NB4 (cell line): ENCODE results near the gene CARF.

ENCODE experiments used
- MYC ChIP-seq: IDR thresholded peaks from 2 replicates; pipeline ENCODE4 v1.6.1; 2011; ENCODE audit warnings: low read depth, low read length
- POLR2A ChIP-seq: IDR thresholded peaks from 2 replicates; pipeline ENCODE4 v1.6.1; 2011; ENCODE audit warnings: mild to moderate bottlenecking; ENCODE audit not compliant: insufficient read length; ENCODE audit errors: extremely low read depth
- TF ChIP-seq, protein P1 (sequence below): IDR thresholded peaks from one replicate; pipeline ENCODE4 v1.5.1; 2012; ENCODE audit warnings: low read depth, low read length
- TF ChIP-seq, protein P2 (sequence below): IDR thresholded peaks from 2 replicates; pipeline ENCODE4 v1.6.1; 2011; ENCODE audit warnings: low read depth, low read length

DNA sequence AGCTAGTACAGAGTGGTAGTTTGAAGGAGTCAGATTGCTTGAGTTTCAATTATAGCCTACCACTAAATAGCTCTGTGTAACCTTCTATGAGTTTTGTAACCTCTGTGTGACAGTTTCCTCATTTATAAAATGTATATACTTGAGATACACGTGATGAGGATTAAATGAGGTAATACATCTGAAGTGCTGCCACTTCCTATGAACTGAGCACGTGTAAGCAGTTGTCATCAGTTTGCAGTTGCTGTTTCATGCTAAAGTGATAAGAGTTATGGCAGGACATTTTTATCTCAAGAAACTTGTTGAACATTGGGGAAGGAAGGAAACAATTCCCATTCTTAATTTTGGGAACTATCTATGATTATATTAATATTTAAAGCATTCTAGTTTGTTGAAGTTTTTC is 38.5 kb downstream of the CARF start:
- TF ChIP-seq, protein P1, sequence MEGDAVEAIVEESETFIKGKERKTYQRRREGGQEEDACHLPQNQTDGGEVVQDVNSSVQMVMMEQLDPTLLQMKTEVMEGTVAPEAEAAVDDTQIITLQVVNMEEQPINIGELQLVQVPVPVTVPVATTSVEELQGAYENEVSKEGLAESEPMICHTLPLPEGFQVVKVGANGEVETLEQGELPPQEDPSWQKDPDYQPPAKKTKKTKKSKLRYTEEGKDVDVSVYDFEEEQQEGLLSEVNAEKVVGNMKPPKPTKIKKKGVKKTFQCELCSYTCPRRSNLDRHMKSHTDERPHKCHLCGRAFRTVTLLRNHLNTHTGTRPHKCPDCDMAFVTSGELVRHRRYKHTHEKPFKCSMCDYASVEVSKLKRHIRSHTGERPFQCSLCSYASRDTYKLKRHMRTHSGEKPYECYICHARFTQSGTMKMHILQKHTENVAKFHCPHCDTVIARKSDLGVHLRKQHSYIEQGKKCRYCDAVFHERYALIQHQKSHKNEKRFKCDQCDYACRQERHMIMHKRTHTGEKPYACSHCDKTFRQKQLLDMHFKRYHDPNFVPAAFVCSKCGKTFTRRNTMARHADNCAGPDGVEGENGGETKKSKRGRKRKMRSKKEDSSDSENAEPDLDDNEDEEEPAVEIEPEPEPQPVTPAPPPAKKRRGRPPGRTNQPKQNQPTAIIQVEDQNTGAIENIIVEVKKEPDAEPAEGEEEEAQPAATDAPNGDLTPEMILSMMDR = no peak
- TF ChIP-seq POLR2A = no peak
- peak; percentile 92 for TF ChIP-seq MYC
- TF ChIP-seq, protein P2, sequence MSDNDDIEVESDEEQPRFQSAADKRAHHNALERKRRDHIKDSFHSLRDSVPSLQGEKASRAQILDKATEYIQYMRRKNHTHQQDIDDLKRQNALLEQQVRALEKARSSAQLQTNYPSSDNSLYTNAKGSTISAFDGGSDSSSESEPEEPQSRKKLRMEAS = peak; percentile 98
